HCEC 1CT (cell line): ENCODE measurements around the gene NOP56.

Experiments
- DNase-seq: peaks from one replicate; pipeline ENCODE4 v3.0.0-alpha.2; 2017

Gene NOP56

GRCh38 chr20:2651772-2652723, at the start of gene NOP56:
Gene NOP56, plus strand, starts transcription at chr20:2652632. Its CDS starts 29 bp downstream, at chr20:2652661.
- peak; percentile 88 for DNase-seq

GRCh38 chr20:2602746-2603145, 49.7 kb upstream of the NOP56 start:
- no peak for DNase-seq

GRCh38 chr20:2603816-2604505, 48.5 kb upstream of the NOP56 start:
- no peak for DNase-seq

- no peak for DNase-seq
Observed at GRCh38 chr20:2604506-2604835, 48.0 kb upstream of the NOP56 start.

GRCh38 chr20:2606507-2607006, 45.9 kb upstream of the NOP56 start:
- no peak for DNase-seq

GRCh38 chr20:2610326-2610725, 42.1 kb upstream of the NOP56 start:
- no peak for DNase-seq

GRCh38 chr20:2610941-2611720, 41.3 kb upstream of the NOP56 start:
- DNase-seq: no peak

GRCh38 chr20:2612073-2612472, 40.4 kb upstream of the NOP56 start:
- no peak for DNase-seq

GRCh38 chr20:2616634-2617033, 35.8 kb upstream of the NOP56 start:
- DNase-seq: no peak

GRCh38 chr20:2617099-2617714, 35.2 kb upstream of the NOP56 start:
- no peak for DNase-seq

GRCh38 chr20:2618815-2619214, 33.6 kb upstream of the NOP56 start:
- no peak for DNase-seq

GRCh38 chr20:2619337-2619736, 33.1 kb upstream of the NOP56 start:
- DNase-seq: no peak

- peak; percentile 70 for DNase-seq
Observed at GRCh38 chr20:2619961-2620595, 32.4 kb upstream of the NOP56 start.

GRCh38 chr20:2624190-2624589, 28.2 kb upstream of the NOP56 start:
- no peak for DNase-seq

GRCh38 chr20:2625062-2625461, 27.4 kb upstream of the NOP56 start:
- no peak for DNase-seq

- DNase-seq: peak; percentile 74
Observed at GRCh38 chr20:2626853-2627541, 25.4 kb upstream of the NOP56 start.

- peak; percentile 38 for DNase-seq
Observed at GRCh38 chr20:2631228-2631627, 21.2 kb upstream of the NOP56 start.

GRCh38 chr20:2633381-2633780, 19.1 kb upstream of the NOP56 start:
- no peak for DNase-seq

- DNase-seq: no peak
Observed at GRCh38 chr20:2637246-2637645, 15.2 kb upstream of the NOP56 start.

GRCh38 chr20:2640260-2640659, 12.2 kb upstream of the NOP56 start:
- no peak for DNase-seq

GRCh38 chr20:2640899-2641298, 11.5 kb upstream of the NOP56 start:
- no peak for DNase-seq

GRCh38 chr20:2643708-2644107, 8.7 kb upstream of the NOP56 start:
- DNase-seq: no peak
